Measurements from ENCODE around the gene USP24.
"Not testable (repeated sequence)": the region's sequence is repeated elsewhere in the genome, so short reads cannot be mapped to it uniquely, and the experiment has no call there.

USP24 gene

GRCh38 chr1:55215194-55216021 is at the start of gene USP24:
Gene USP24, minus strand, starts transcription at chr1:55215364. Its CDS starts 251 bp downstream, at chr1:55215113.
- peak; percentile 87 for DNase-seq

DNA sequence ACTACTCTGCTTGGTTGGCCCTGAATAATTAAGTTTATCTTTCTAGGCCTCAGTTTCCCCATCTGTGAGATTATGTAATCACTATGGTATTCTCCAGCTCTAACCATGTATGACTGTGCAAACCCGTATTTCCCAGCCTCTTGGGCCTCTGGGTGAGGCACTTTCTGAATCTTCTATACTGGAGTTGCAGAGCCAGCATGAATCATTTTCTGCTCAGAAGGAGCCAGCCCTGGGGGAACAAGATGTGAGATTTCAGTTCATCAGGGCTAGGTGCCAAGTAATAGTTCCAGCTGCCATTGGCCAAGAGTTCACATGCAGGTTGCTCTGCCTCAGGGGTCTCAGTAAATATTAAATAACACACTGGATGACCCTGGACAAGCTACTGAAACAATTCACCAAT is 47.7 kb upstream of the USP24 start:
- no peak for DNase-seq

- DNase-seq = no peak
These were observed 44.9 kb upstream of the USP24 start for GRCh38 chr1:55259911-55260609.

DNA sequence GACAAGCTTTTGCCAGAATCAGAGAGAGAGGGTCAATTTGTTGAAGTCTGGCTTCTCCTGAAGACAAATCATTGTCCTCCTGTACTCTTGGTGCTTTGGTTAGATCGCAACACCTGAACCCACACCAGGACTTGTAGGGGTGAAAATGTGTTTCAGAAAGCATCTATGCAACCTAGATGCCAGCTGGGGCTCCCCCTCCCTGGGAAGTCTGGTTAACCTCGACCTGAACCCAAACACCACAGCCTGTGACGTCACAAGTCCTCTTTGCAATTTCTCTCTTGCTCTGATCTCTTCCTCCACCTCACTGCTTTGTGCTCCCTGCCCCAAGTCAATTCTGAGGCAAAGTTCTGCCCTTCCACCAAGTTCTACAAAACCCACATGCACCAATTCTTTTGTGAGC is 42.8 kb upstream of the USP24 start:
- DNase-seq = no peak

- DNase-seq = no peak
These were observed 40.7 kb upstream of the USP24 start for GRCh38 chr1:55255901-55256300.

DNA sequence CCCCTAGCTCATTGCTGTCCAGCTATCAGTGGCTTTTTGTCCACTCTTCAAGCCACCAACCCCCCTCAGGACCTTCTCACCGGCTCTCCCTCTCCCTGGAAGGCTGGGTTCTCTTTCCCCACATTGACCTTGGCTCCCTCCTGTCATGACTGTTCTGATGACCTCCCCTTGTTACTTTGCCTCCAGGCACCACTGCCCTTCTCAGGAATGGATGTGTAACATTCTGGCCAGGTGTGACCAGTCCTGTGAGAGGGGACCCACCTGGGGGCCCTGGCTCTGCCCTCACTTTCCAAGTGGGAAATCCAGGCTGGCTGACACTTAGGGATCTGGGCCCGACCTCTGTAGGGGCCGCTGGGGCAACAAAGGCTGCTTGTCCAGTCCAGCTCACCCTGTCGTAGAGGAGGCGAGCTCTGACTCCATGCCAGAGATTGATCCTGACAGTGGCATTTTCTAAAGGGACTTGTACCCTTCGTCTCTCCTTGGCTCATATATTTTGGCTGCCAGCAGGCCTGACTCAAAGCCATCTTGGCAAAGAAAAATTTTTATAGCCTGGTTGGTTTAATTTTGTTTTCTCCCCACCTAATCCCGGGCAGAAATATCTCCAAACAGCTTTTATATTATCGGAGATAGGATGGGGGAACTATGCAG is 37.9 kb upstream of the USP24 start:
- DNase-seq = no peak

- DNase-seq = no peak
These were observed 35.4 kb upstream of the USP24 start for GRCh38 chr1:55250399-55251075.

GRCh38 chr1:55249646-55250398 is 34.7 kb upstream of the USP24 start:
- DNase-seq = no peak

GRCh38 chr1:55246896-55247295 is 31.7 kb upstream of the USP24 start:
- DNase-seq = peak; percentile 89

- peak; percentile 66 for DNase-seq
These were observed 31.2 kb upstream of the USP24 start for GRCh38 chr1:55246331-55246730.

DNA sequence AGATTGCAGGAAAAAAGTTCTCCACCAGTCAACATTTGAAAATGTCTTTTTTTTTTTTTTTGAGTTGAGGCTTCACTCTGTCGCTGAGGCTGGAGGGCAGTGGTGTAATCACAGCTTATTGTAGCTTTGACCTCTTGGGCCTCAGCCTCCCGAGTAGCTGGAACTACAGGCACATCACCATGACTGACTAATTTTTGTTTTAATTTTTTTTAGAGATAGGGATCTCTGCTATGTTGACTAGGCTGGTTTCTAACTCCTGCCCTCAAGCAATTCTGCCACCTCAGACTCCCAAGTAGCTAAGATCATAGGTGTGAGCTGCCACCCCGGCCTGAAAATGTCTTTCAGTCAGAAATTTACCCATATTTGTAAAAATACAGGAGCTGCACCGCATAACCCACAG is 30.6 kb upstream of the USP24 start:
- peak; percentile 81 for DNase-seq

DNA sequence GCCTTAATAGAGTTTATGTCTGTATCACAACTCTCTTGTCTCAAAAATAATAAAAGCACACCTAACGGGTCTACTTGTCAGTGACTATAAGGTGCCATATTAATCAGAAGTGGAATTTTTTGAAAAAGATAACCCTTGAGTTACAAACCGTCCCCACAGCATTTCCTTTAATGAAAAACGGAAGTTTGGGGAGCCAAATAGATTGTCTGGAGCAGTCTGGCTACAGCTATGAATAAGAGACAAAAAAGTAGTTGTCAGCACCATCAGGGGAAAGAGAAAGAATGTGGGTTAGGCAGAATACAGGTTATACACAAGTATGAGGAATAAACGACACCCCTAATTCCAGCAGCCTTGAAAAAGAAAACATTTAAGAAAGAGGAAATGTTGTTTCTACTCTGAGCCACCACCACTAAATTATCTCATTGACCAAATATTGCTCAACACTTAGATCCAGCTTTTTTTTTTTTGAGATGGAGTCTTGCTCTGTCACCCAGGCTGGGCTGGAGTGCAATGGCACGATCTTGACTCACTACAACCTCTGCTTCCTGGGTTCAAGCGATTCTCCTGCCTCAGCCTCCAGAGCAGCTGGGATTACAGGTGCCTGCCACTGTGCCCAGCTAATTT is 29.4 kb upstream of the USP24 start:
- no peak for DNase-seq

DNA sequence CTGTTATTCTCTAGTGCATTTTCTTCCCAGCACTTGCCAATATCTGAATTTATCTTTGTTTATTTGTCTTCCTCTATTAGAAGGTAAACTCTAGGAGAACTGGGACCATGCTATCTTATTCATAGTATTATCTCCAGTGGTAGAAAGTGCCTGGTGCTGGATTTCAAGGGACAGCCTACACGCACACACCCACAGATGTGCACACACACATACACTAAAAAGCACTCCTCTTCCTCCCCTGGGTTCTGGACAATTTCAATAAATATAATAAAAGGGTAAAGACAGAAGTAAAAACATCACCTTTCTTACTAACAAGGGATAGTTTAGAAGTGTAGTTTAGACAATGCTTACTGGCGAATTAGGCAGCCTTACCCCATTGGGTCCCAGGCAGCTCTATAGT is 28.5 kb upstream of the USP24 start:
- no peak for DNase-seq

DNA sequence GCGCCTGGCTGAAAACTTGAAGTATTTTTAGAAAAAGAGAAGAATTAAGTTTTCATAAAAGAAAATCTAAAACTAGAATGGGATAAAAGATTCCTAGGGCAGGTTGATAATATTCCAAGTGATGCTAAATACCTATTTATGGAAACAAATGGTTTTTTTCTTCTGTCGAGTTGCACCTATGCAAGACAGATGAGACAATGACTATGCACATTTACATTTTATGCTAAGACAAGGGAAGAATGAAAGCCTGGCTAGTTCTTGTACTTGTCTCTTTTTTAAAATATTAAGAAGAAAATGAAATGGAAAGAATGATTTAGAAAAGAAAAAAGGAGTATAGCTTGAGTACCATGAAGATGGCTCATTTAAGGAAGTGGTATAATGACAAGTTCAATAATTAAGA is 24.4 kb upstream of the USP24 start:
- no peak for DNase-seq

- DNase-seq = peak; percentile 71
These were observed 20.6 kb upstream of the USP24 start for GRCh38 chr1:55235722-55236121.

DNA sequence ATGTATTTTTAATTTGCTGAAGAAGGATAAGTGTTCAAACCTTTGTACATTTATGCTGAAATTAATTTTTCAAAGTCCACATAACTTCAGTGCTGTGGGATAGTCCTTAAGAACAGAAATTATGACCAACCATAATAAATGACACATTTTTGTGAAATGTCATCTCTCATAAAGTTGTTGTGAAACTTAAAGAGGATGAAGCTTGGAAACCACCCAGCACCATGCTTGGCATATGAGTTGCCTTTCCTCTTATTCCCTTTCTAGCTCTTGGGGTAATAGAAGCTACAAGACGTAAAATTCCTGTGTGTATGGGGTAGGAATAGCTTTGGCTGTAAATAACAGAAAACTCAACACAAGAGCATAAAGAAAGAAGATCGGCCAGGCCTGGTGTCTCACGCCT is 18.9 kb upstream of the USP24 start:
- DNase-seq = no peak

DNA sequence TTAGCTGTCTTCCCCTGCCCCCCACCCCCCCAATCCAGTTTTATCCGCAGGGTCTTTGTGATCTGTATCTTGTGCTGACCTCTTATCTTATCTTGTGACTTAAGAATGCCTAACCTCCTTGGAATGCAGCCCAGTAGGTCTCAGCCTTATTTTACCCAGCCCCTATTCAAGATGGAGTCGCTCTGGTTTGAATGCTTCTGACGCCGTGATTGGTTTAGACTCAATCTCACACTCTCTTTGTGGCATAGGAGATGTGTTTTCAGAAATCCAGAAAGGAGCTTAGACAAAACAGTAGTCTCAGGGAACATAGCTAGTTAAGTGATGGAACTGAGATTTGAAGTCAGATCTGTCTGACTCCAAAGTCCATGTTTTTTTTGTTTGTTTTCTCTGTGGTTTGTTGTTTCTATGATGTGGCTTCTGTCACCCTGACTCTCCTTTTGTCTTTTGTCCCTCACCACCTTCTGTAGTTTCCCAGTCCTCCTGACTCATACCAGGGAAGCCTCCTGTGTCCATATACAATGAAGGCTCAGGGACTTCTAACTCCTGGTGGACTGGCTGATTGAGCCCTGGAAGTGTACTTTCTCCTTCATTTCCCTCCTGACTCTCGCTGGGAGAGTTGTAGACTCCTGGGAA is 18.1 kb upstream of the USP24 start:
- DNase-seq = peak; percentile 81

DNA sequence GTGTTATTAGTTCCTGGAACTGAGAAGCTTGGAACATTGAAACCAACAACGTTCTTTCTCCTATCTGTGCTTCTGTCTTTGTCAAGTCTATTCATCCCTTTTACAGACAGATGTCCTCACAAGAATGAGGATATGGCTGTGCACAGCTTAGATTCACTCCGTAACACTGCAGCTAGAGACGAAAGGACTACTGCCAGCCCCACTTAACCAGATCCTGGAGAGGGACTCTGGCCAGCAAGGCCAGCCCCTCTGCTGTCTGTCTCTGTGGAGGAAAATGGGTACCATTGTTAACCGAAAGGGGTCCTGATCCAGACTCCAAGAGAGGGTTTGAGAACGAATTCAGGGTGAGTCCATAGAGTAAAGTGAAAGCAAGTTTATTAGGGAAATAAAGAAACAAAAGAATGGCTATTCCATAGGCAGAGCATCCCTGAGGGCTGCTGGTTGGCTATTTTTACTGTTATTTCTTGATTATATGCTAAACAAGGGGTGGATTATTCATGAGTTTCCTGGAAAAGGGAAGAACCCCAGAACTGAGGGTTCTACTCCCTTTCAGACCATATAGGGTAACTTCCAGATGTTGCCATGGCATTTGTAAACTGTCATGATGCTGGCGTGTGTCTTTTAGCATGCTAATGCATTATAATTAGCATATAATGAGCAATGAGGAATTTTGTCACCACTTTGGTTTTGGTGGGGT is 17.4 kb upstream of the USP24 start:
- peak; percentile 56 for DNase-seq

DNA sequence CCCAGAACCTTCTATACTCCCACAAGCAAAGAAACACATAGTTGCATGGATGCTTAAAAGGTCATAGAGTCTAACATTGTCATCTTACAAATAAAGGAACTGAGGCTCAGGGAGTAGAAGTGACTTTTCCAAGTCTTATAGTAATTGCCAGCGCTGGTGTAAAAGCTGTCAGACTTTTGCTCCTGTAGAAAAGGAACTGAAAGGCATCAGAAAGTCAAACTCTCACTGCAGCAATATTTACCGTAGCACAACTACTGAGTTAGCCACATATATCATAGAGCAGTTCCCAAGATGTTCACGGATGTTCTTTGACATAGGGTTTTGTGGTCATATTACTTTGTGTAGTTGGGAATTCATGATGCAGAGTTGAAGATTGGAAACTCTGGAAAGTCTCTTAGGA is 16.6 kb upstream of the USP24 start:
- no peak for DNase-seq

GRCh38 chr1:55230659-55231058 is 15.5 kb upstream of the USP24 start:
- no peak for DNase-seq

DNA sequence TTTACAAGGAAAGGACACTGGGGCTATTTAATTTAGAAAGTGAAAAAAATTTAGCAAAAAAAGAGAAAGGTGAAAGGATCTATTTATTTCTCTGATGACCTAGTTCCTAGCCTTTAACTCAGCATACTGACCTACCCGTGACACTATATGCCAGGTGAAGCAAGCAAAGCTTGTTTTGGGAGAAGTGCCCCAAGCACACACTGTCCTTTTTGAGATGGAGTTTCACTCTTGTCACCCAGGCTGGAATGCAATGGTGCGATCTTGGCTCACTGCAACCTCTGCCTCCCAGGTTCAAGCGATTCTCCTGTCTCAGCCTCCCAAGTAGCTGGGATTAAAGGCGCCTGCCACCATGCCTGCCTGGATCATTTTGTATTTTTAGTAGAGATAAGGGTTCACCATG is 14.6 kb upstream of the USP24 start:
- not testable (repeated sequence) for DNase-seq

Measured in islet precursor cell (in vitro differentiated cells).